H9 (cell line): ENCODE measurements around the gene HHIPL2. TPM values are rescaled to one million over a fixed set of nuclear protein-coding genes. Genes with fewer than 3 reads are reported as not detected.

ENCODE experiments used
- DNase-seq: peaks from one replicate; pipeline ENCODE4 v3.0.0-alpha.2; 2017
- H2AFZ ChIP-seq: one replicate; pipeline ENCODE4 v1.6.1; 2013; ENCODE audit warnings: mild to moderate bottlenecking, low read length, control low read depth, moderate library complexity
- H2AK5ac ChIP-seq: 2 replicates; pipeline ENCODE4 v1.6.1; 2013; ENCODE audit warnings: low read length, control low read depth, mixed read lengths; ENCODE audit not compliant: insufficient read length
- H2BK120ac ChIP-seq: one replicate; pipeline ENCODE4 v1.6.1; 2013; ENCODE audit warnings: low read depth, mild to moderate bottlenecking, low read length, control low read depth, inconsistent platforms; ENCODE audit not compliant: poor library complexity, severe bottlenecking
- H2BK12ac ChIP-seq: 2 replicates; pipeline ENCODE4 v1.6.1; 2013; ENCODE audit warnings: low read length, control low read depth, mixed read lengths, low read depth; ENCODE audit not compliant: insufficient read length
- H2BK15ac ChIP-seq: 2 replicates; pipeline ENCODE4 v1.6.1; 2013; ENCODE audit warnings: low read depth, low read length, control low read depth
- H2BK20ac ChIP-seq: one replicate; pipeline ENCODE4 v1.6.1; 2013; ENCODE audit warnings: low read depth, mild to moderate bottlenecking, low read length, control low read depth, inconsistent platforms; ENCODE audit not compliant: poor library complexity, severe bottlenecking
- H2BK5ac ChIP-seq: 2 replicates; pipeline ENCODE4 v1.6.1; 2013; ENCODE audit warnings: low read length, control low read depth, mixed read lengths; ENCODE audit not compliant: insufficient read length
- H3K14ac ChIP-seq: 2 replicates; pipeline ENCODE4 v1.6.1; 2013; ENCODE audit warnings: low read length, control low read depth; ENCODE audit not compliant: insufficient read depth
- H3K18ac ChIP-seq: 2 replicates; pipeline ENCODE4 v1.6.1; 2013; ENCODE audit warnings: low read depth, mild to moderate bottlenecking, mixed read lengths, low read length, control low read depth; ENCODE audit not compliant: insufficient read length
- H3K23ac ChIP-seq: 2 replicates; pipeline ENCODE4 v1.6.1; 2013; ENCODE audit warnings: low read length, control low read depth, mixed read lengths, low read depth; ENCODE audit not compliant: insufficient read length
- H3K23me2 ChIP-seq: 2 replicates; pipeline ENCODE4 v1.6.1; 2013; ENCODE audit warnings: low read depth, mild to moderate bottlenecking, mixed read lengths, low read length, control low read depth; ENCODE audit not compliant: insufficient read length, poor library complexity, severe bottlenecking
- H3K27ac ChIP-seq: 2 replicates; pipeline ENCODE4 v1.5.1; 2013; ENCODE audit warnings: low read length, control low read depth, mixed read lengths, low read depth; ENCODE audit not compliant: insufficient read length
- H3K27me3 ChIP-seq: 2 replicates; pipeline ENCODE4 v1.6.1; 2013; ENCODE audit warnings: low read length, control low read depth, inconsistent platforms; ENCODE audit not compliant: insufficient read depth
- H3K4ac ChIP-seq: 2 replicates; pipeline ENCODE4 v1.6.1; 2013; ENCODE audit warnings: low read depth, mild to moderate bottlenecking, control low read depth, inconsistent platforms, low read length, moderate library complexity
- H3K4me1 ChIP-seq: 2 replicates; pipeline ENCODE4 v1.6.1; 2013; ENCODE audit warnings: low read length, control low read depth, inconsistent platforms; ENCODE audit not compliant: insufficient read depth
- H3K4me2 ChIP-seq: 2 replicates; pipeline ENCODE4 v1.6.1; 2013; ENCODE audit warnings: low read length, control low read depth, mixed read lengths; ENCODE audit not compliant: insufficient read length, insufficient read depth
- H3K56ac ChIP-seq: 2 replicates; pipeline ENCODE4 v1.6.1; 2013; ENCODE audit warnings: low read depth, mild to moderate bottlenecking, mixed read lengths, low read length, control low read depth; ENCODE audit not compliant: insufficient read length
- H3K79me1 ChIP-seq: 2 replicates; pipeline ENCODE4 v1.6.1; 2013; ENCODE audit warnings: low read depth, mild to moderate bottlenecking, moderate library complexity, low read length, control low read depth, inconsistent platforms; ENCODE audit not compliant: insufficient read depth, poor library complexity, severe bottlenecking
- H3K79me2 ChIP-seq: 2 replicates; pipeline ENCODE4 v1.6.1; 2013; ENCODE audit warnings: low read length, control low read depth, inconsistent platforms; ENCODE audit not compliant: insufficient read depth
- H3K9ac ChIP-seq: 2 replicates; pipeline ENCODE4 v1.6.1; 2013; ENCODE audit warnings: low read length, control low read depth, mixed read lengths; ENCODE audit not compliant: insufficient read length; ENCODE audit errors: extremely low read depth
- H3K9me3 ChIP-seq: one replicate; pipeline ENCODE4 v1.6.1; 2013; ENCODE audit warnings: low read depth, low read length, inconsistent platforms; ENCODE audit not compliant: control insufficient read depth
- H3T11ph ChIP-seq: one replicate; pipeline ENCODE4 v1.6.1; 2013; ENCODE audit warnings: mild to moderate bottlenecking, low read length, control low read depth, inconsistent platforms
- H4K20me1 ChIP-seq: one replicate; pipeline ENCODE4 v1.6.1; 2013; ENCODE audit not compliant: control insufficient read depth, insufficient read length, insufficient read depth
- H4K5ac ChIP-seq: 2 replicates; pipeline ENCODE4 v1.6.1; 2013; ENCODE audit warnings: low read depth, mild to moderate bottlenecking, mixed read lengths, low read length, control low read depth; ENCODE audit not compliant: insufficient read length
- H4K8ac ChIP-seq: replicated peaks from 2 replicates; pipeline ENCODE4 v1.6.1; 2013; ENCODE audit warnings: low read length, control low read depth, mixed read lengths, low read depth; ENCODE audit not compliant: insufficient read length
- H4K91ac ChIP-seq: 2 replicates; pipeline ENCODE4 v1.6.1; 2013; ENCODE audit warnings: low read depth, mild to moderate bottlenecking, moderate library complexity, mixed read lengths, low read length, control low read depth; ENCODE audit not compliant: insufficient read length
- H3K27ac Mint-ChIP-seq, 3 experiments: 2 replicates in 2 of 3; 3 replicates in 1 of 3; pipeline ENCODE4 v1.8.0; 2020 to 2021; ENCODE audit warnings: mixed read lengths in 3 of 3, mild to moderate bottlenecking in 1 of 3, moderate library complexity in 1 of 3
- H3K27me3 Mint-ChIP-seq: 2 replicates; pipeline ENCODE4 v1.8.0; 2021; ENCODE audit warnings: low read depth, mild to moderate bottlenecking, moderate library complexity, mixed read lengths
- H3K36me3 Mint-ChIP-seq, 3 experiments: 2 replicates in 2 of 3; 3 replicates in 1 of 3; pipeline ENCODE4 v1.8.0; 2020 to 2021; ENCODE audit warnings: low read depth in 3 of 3, mixed read lengths in 3 of 3; ENCODE audit not compliant: insufficient read depth in 1 of 3
- H3K4me1 Mint-ChIP-seq, 2 experiments: 2 replicates each; pipeline ENCODE4 v1.8.0; 2020; ENCODE audit warnings: mixed read lengths in 2 of 2
- H3K4me3 Mint-ChIP-seq, 2 experiments: 2 replicates in 1 of 2; 3 replicates in 1 of 2; pipeline ENCODE4 v1.8.0; 2020 to 2021; ENCODE audit warnings: mild to moderate bottlenecking in 2 of 2, mixed read lengths in 2 of 2, moderate library complexity in 1 of 2
- H3K9me3 Mint-ChIP-seq, 2 experiments: 2 replicates in 1 of 2; 3 replicates in 1 of 2; pipeline ENCODE4 v1.8.0; 2020; ENCODE audit warnings: mild to moderate bottlenecking in 2 of 2, mixed read lengths in 2 of 2, moderate library complexity in 1 of 2
- CTCF ChIP-seq: fragments of 200-600 bp; sonication (generic); conservative IDR thresholded peaks from 3 replicates; pipeline ENCODE4 v1.8.0; 2021; ENCODE audit warnings: antibody characterized with exemption, mild to moderate bottlenecking
- WGBS: extraction: QIAGEN DNeasy Blood & Tissue Kit; methylation state at CpG from one replicate; pipeline ENCODE4 v1.1.7; 2013; ENCODE audit warnings: missing lambda C conversion rate, low lambda C conversion rate, mixed read lengths; ENCODE audit not compliant: insufficient read length; ENCODE audit errors: extremely low coverage; 5-methylcytosine and 5-hydroxymethylcytosine counted together
- total RNA-seq: library from RNA; stranded (reverse); gene quantifications from 2 replicates; pipeline ENCODE4 v1.2.1, GENCODE V29; 2021

Gene HHIPL2
- total RNA-seq, 1 experiment from 2014 or later, result 0.39 TPM

DNA sequence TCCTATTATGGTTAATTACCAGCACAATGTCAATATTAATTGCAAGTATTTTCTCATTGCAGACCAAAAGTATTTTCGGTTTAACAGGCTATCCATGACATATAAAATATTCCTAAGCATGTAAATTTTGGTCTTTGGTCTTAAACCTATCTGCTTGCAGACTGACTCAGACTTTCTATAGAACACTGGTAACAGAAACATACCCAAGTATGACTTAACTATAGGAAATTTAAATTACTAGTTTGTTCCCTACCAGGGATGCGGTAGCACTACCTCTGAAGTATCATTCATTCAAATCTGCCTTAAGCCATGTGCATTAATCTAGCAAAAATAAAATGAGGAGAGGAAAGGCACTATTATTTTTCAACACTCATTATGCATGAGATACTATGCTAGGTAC lies 38.9 kb upstream of the HHIPL2 start:
- H3K56ac ChIP-seq, result no peak overlapping the region
- no peaks in the 10 kb centered on the region for H3K4me1 ChIP-seq
- H2BK120ac ChIP-seq, result no peak overlapping the region
- no peak overlapping the region for H3K23ac ChIP-seq
- Mint-ChIP-seq H3K4me1 (peaks cover 12 to 15% of the 10 kb centered on the region in 2 experiments), H3K27me3 (peaks cover 1% of the 10 kb centered on the region), H3K27ac (no peak overlapping the region), H3K36me3 (peaks cover 13 to 47% (median 46%) of the 10 kb centered on the region in 3 experiments; a peak in 6 of 7 replicates), H3K4me3 (no peak overlapping the region), H3K9me3 (no peaks in the 10 kb centered on the region)
- no peaks in the 10 kb centered on the region for H3K27me3 ChIP-seq
- H2BK15ac ChIP-seq, result no peak overlapping the region
- no peak overlapping the region for H3K27ac ChIP-seq
- H3K14ac ChIP-seq, result no peak overlapping the region
- H2BK20ac ChIP-seq, result no peak overlapping the region
- no peak overlapping the region for H3K4me2 ChIP-seq
- H4K20me1 ChIP-seq, result no peaks in the 10 kb centered on the region
- no peak overlapping the region for H2BK12ac ChIP-seq
- no peak overlapping the region for H2AK5ac ChIP-seq
- no peak overlapping the region for H3K9ac ChIP-seq
- no peak overlapping the region for H2AFZ ChIP-seq
- no peak overlapping the region for H3K18ac ChIP-seq
- no peak for TF ChIP-seq CTCF
- peaks cover 2% of the 10 kb centered on the region for H3K79me1 ChIP-seq
- H4K8ac ChIP-seq, result no peak overlapping the region
- DNase-seq, result no peak
- no CpG with 5 or more reads among the region's 2 CpGs for WGBS
- no peaks in the 10 kb centered on the region for H3K9me3 ChIP-seq
- peaks cover 7% of the 10 kb centered on the region for H3K23me2 ChIP-seq
- peaks cover 3% of the 10 kb centered on the region; the same call in 1 of the 2 replicates for H3K79me2 ChIP-seq
- no peak overlapping the region for H4K91ac ChIP-seq
- H3K4ac ChIP-seq, result no peak overlapping the region
- no peak overlapping the region for H2BK5ac ChIP-seq
- no peak overlapping the region for H3T11ph ChIP-seq
- no peak overlapping the region for H4K5ac ChIP-seq
